ENCODE results near the gene TAF4.
"Not testable (repeated sequence)": the region's sequence is repeated elsewhere in the genome, so short reads cannot be mapped to it uniquely, and the experiment has no call there.

Gene TAF4

GRCh38 chr20:61976263-61976643 lies 89.4 kb downstream of the TAF4 start:
- in situ Hi-C loops (cut with HindIII; ENCODE audit: low pct_ligation_motif_present, low pct_unique_long_range_greater_than_20kb, low sequenced_read_pairs), result no loop called here
- no peak for DNase-seq

DNA sequence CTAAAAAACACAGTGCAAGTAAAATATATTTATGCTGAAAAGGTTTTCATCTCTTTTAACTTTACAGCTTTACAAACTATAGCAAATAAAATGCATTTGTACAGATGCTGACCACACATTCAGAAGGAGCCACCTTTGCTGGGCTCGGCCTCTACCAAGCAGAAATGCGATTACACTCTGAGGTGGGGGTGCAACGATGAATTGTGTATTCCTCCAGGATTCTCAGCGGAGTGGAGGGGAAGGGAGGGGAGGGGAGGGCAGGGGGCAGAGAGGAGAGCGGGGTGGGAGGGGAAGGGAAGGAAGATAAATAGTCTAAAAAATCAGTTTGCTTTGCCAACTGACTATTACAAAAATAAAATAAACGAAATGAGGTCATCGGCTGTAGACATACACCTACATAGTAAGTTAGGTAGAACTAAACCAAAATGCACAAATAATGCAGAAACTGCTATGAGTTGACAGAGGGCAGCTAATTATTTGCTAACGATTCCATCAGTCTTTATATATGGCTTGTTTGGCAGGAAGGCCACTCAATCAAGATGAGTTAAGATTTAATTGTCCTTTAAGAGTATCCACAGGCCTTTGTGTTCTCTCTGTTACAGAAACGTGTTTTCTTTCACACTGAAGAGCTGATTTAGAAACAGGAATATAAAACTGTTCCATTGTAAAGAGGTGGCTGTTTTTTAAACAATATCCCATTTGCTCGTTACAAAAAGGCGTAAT lies 90.1 kb downstream of the TAF4 start:
- in situ Hi-C loops (cut with HindIII; ENCODE audit: low pct_ligation_motif_present, low pct_unique_long_range_greater_than_20kb, low sequenced_read_pairs), result no loop called here
- DNase-seq, result no peak

- in situ Hi-C loops (cut with HindIII; ENCODE audit: low pct_ligation_motif_present, low pct_unique_long_range_greater_than_20kb, low sequenced_read_pairs), result no loop called here
- DNase-seq, result no peak
These were observed 91.4 kb downstream of the TAF4 start for GRCh38 chr20:61974357-61974665.

- in situ Hi-C loops (cut with HindIII; ENCODE audit: low pct_ligation_motif_present, low pct_unique_long_range_greater_than_20kb, low sequenced_read_pairs), result no loop called here
- DNase-seq, result no peak
These were observed 91.9 kb downstream of the TAF4 start for GRCh38 chr20:61973515-61974356.

- no peak for DNase-seq
- in situ Hi-C loops (cut with HindIII; ENCODE audit: low pct_ligation_motif_present, low pct_unique_long_range_greater_than_20kb, low sequenced_read_pairs), result no loop called here
These were observed 92.8 kb downstream of the TAF4 start for GRCh38 chr20:61972636-61973508.

GRCh38 chr20:61971595-61971994 lies 94.1 kb downstream of the TAF4 start:
- in situ Hi-C loops (cut with HindIII; ENCODE audit: low pct_ligation_motif_present, low pct_unique_long_range_greater_than_20kb, low sequenced_read_pairs), result not testable (repeated sequence)

GRCh38 chr20:61970357-61970756 lies 95.3 kb downstream of the TAF4 start:
- in situ Hi-C loops (cut with HindIII; ENCODE audit: low pct_ligation_motif_present, low pct_unique_long_range_greater_than_20kb, low sequenced_read_pairs), result no loop called here
- no peak for DNase-seq

More at GRCh38 chr20:61971595-61971994, 94.1 kb downstream of the TAF4 start:
- not testable (repeated sequence) for DNase-seq

GRCh38 chr20:61969806-61970205 lies 95.9 kb downstream of the TAF4 start:
- DNase-seq, result no peak
- in situ Hi-C loops (cut with HindIII; ENCODE audit: low pct_ligation_motif_present, low pct_unique_long_range_greater_than_20kb, low sequenced_read_pairs), result no loop called here

DNA sequence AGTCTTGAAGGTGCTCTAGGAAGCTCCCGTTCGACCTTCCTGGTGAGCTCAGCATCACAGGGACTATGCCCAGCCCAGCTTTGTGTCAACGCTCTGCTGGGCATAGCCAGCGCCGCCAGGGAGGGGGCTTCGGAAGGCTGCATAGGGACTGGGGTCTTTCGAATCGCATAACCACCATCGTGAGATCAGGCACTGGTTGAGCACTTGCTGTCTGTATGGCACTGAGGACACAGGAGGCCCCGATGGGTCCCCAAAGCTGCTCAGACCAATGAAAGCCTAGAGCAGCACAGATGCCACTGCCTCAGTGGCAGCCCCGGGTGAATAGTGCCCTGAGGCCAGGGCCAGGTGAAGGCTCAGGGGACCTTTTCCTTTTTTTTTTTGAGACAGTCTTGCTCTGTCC lies 96.7 kb downstream of the TAF4 start:
- in situ Hi-C loops (cut with HindIII; ENCODE audit: low pct_ligation_motif_present, low pct_unique_long_range_greater_than_20kb, low sequenced_read_pairs), result no loop called here
- no peak for DNase-seq

GRCh38 chr20:61968036-61968810 lies 97.5 kb downstream of the TAF4 start:
- DNase-seq, result no peak
- in situ Hi-C loops (cut with HindIII; ENCODE audit: low pct_ligation_motif_present, low pct_unique_long_range_greater_than_20kb, low sequenced_read_pairs), result no loop called here

GRCh38 chr20:61967300-61967699 lies 98.4 kb downstream of the TAF4 start:
- in situ Hi-C loops (cut with HindIII; ENCODE audit: low pct_ligation_motif_present, low pct_unique_long_range_greater_than_20kb, low sequenced_read_pairs), result no loop called here
- DNase-seq, result no peak

DNA sequence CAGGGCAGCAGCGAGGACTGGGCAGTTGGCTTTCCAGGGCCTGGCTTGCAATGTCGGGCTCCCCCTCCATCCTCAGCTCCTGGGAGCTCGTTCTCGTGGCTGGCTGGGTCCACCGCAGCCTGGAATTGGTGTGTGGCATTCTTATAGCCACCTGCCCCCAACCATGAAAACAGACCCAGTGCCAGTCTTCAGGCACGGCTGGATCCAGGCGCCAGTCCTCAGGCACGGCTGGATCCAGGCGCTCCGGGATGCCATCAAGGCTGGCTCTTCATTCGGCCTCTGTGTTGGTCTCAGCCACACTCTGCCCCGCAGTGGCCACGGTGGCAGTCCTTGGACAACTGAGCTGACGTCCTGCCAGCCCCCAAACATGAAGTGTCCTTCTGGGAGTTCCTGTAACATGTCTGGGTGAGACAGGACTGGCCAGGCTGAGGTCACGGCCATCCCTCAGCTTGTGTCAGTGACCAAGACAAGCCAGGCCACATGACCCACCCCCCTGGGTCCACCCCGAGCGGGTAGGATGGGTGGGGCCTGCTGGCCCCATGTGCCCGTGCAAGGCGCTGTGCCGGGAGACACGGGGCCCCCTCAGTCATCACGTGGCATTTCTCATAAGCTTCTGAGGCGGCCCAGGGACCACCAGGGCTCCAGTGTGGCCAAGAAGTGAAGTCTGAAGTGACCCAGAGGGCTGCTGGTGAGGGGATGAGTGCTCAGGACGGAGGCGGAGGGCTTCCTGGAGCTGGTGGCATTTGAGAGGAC lies 99.0 kb downstream of the TAF4 start:
- no peak for DNase-seq
- in situ Hi-C loops (cut with HindIII; ENCODE audit: low pct_ligation_motif_present, low pct_unique_long_range_greater_than_20kb, low sequenced_read_pairs), result no loop called here

DNA sequence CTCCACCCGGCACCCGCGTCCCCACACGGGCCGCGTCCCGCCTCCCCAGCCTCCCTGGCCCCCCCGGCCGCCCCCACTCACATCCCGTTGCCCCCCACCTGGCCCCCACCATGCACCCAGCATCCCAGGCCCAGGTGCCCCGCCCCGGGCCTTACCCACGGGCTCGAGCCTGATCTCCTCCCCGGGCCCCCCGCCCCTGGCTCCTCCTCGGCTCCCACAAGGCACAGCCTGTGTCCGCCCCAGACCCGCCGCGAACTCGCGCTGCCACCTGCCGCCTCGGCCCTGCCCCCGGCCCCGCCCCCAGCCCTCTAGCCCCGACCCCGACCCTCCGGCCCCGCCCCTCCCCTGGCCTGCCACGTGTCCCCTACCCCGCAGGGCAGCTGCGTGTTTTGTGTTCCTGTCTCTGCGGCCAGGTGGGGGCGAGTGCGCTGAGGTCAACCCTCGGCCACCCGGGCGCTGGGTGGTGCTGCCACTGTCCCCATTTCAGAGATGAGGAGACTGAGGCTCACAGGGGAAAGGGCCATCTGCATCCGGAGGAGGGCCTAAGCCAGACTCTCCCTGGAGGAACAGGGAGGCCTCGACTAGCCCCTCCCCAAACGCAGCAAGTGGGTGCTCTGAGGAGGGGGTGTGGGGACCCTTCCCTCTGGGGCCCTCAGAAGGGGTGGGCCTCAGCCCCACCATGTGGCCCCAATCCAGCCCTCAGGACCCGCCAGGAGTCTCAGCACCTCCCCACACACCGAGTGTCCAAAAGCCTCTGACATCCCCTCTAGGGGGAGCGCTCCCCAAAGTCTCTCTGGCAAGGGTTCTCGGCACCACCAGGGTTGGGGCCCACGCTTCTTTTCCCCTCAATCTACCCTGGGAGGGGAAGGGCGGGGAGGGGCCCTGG lies 99.8 kb downstream of the TAF4 start:
- in situ Hi-C loops (cut with HindIII; ENCODE audit: low pct_ligation_motif_present, low pct_unique_long_range_greater_than_20kb, low sequenced_read_pairs), result no loop called here
- no peak for DNase-seq

- no peak for DNase-seq
- in situ Hi-C loops (cut with HindIII; ENCODE audit: low pct_ligation_motif_present, low pct_unique_long_range_greater_than_20kb, low sequenced_read_pairs), result no loop called here
These were observed 100.7 kb downstream of the TAF4 start for GRCh38 chr20:61964675-61965605.

DNA sequence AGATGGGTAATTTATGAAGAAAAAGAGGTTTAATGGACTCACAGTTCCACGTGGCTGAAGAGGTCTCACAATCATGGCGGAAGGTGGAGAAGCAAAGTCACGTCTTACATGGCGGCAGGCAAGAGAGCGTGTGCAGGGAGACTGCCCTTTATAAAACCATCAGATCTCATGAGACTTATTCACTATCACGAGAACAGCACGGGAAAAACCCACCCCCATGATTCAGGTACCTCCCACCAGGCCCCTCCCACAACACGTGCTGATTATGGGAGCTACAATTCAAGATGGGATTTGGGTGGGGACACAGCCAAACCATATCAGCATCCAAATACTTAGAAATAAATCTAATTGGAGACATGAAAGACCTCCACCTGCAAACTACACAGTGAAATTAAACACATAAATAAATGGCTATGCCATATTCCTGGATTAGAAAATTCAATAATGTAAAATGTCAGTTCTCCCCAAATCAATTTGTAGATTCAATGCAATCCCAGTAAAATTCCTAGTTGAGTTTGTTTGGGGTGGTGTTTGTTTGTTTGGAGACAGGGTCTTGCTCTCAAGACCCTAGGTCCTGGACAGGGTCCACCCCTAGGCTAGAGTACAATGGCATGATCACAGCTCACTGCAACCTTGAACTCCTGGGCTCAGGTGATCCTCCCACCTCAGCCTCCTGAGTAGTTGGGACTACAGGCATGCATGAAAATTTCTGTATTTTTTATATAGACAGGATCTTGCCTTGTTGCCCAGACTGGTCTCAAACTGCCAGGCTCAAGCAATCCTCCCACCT lies 101.6 kb downstream of the TAF4 start:
- no peak for DNase-seq
- in situ Hi-C loops (cut with HindIII; ENCODE audit: low pct_ligation_motif_present, low pct_unique_long_range_greater_than_20kb, low sequenced_read_pairs), result no loop called here
